Measurements from ENCODE around the gene BACE2. TPM values are rescaled to one million over a fixed set of nuclear protein-coding genes. Genes with fewer than 3 reads are reported as not detected.
"Not testable (repeated sequence)": the region's sequence is repeated elsewhere in the genome, so short reads cannot be mapped to it uniquely, and the experiment has no call there.

BACE2 gene
- total RNA-seq, 1 donor from 2014 or later: 16.0 TPM

GRCh38 chr21:41302976-41303375, 135.0 kb downstream of the BACE2 start:
- no peak overlapping the region for H3K27ac ChIP-seq (replicated peaks)
- no peaks in the 10 kb centered on the region for H3K36me3 ChIP-seq
- H3K27me3 ChIP-seq (ENCODE audit: low read depth): peaks cover 34% of the 10 kb centered on the region
- no peaks in the 10 kb centered on the region for H3K4me1 ChIP-seq
- H3K4me3 ChIP-seq: no peak overlapping the region
- TF ChIP-seq CTCF (IDR thresholded peaks at IDR 0.05; ENCODE audit: borderline replicate concordance): no peak
- intact Hi-C loops (cut with micrococcal nuclease): no loop called here
- DNase-seq: no peak
- peaks cover 40% of the 10 kb centered on the region for H3K9me3 ChIP-seq (replicated peaks)

GRCh38 chr21:41304068-41304720, 136.2 kb downstream of the BACE2 start:
- H3K4me3 ChIP-seq: no peak overlapping the region
- H3K36me3 ChIP-seq: no peaks in the 10 kb centered on the region
- H3K27me3 ChIP-seq (ENCODE audit: low read depth): peaks cover 47% of the 10 kb centered on the region
- DNase-seq: no peak
- no peaks in the 10 kb centered on the region for H3K4me1 ChIP-seq
- H3K9me3 ChIP-seq (replicated peaks): peaks cover 31% of the 10 kb centered on the region
- H3K27ac ChIP-seq (replicated peaks): no peak overlapping the region
- intact Hi-C loops (cut with micrococcal nuclease): no loop called here
- TF ChIP-seq CTCF (IDR thresholded peaks at IDR 0.05; ENCODE audit: borderline replicate concordance): no peak

- TF ChIP-seq CTCF (IDR thresholded peaks at IDR 0.05; ENCODE audit: borderline replicate concordance): no peak
- intact Hi-C loops (cut with micrococcal nuclease): no loop called here
- Histone ChIP-seq H3K27ac (replicated peaks) (no peak overlapping the region), H3K4me1 (no peaks in the 10 kb centered on the region), H3K9me3 (replicated peaks) (peaks cover 9% of the 10 kb centered on the region), H3K4me3 (no peak overlapping the region), H3K36me3 (no peaks in the 10 kb centered on the region), H3K27me3 (ENCODE audit: low read depth) (peaks cover 56% of the 10 kb centered on the region)
- no peak for DNase-seq
Measured at GRCh38 chr21:41307219-41307618, 139.3 kb downstream of the BACE2 start.

GRCh38 chr21:41313285-41314164, 145.6 kb downstream of the BACE2 start:
- H3K4me3 ChIP-seq; intact Hi-C loops (cut with micrococcal nuclease); H3K27ac ChIP-seq (replicated peaks); H3K36me3 ChIP-seq; H3K9me3 ChIP-seq (replicated peaks); DNase-seq: not testable (repeated sequence)
- H3K27me3 ChIP-seq (ENCODE audit: low read depth): peaks cover 79% of the 10 kb centered on the region
- peaks cover 14% of the 10 kb centered on the region for H3K4me1 ChIP-seq

GRCh38 chr21:41315726-41316125, 147.8 kb downstream of the BACE2 start:
- H3K27ac ChIP-seq (replicated peaks): no peak overlapping the region
- no peak for TF ChIP-seq CTCF (IDR thresholded peaks at IDR 0.05; ENCODE audit: borderline replicate concordance)
- no peaks in the 10 kb centered on the region for H3K9me3 ChIP-seq (replicated peaks)
- peaks cover 14% of the 10 kb centered on the region for H3K4me1 ChIP-seq
- no peaks in the 10 kb centered on the region for H3K36me3 ChIP-seq
- peaks cover 70% of the 10 kb centered on the region for H3K27me3 ChIP-seq (ENCODE audit: low read depth)
- intact Hi-C loops (cut with micrococcal nuclease): no loop called here
- H3K4me3 ChIP-seq: no peak overlapping the region
- no peak for DNase-seq

All from left ventricle myocardium inferior (tissue), 1 donor.